ENCODE measurements around the gene ARHGAP25. TPM values are rescaled to one million over a fixed set of nuclear protein-coding genes. Genes with fewer than 3 reads are reported as not detected.

Gene ARHGAP25
- total and polyA plus RNA-seq, 2 of the 4 experiments (the other 2 are of a cell fraction): 0.29 to 0.36 TPM

DNA sequence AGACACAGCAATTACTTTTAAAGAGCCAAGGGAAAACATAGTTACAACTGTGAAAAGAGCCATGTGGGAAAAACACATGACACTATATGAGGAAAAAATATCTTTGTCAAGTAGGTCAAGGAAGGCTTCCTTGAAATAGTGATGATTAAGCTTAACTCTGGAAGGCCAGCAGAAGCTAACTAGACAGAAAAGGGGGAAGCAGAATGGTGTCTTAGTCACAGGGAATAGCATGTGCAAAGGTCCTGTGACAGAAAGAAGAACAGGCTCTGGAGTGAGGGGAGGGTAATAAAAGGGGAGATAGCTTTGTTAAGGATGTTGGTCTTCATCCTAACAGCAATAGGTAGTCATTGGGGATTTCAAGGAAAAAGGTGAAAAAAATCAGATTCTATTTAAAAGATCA is 64.0 kb downstream of the ARHGAP25 start:
- H2BK20ac ChIP-seq (ENCODE audit: low read depth, low read length): no peak overlapping the region
- no peaks in the 10 kb centered on the region for H3K4me1 ChIP-seq (ENCODE audit: control insufficient read depth, insufficient read depth, low read length)
- H2BK5ac ChIP-seq (ENCODE audit: low read depth, low read length, poor library complexity, severe bottlenecking): no peak overlapping the region
- no peaks in the 10 kb centered on the region for H3K9me1 ChIP-seq (ENCODE audit: insufficient read depth, low read length)
- no peak overlapping the region for H3K18ac ChIP-seq (ENCODE audit: low read depth, low read length)
- H3K36me3 ChIP-seq (ENCODE audit: control insufficient read depth, insufficient read depth, low read length): no peaks in the 10 kb centered on the region
- ChIA-PET POLR2A (ENCODE audit: unreplicated experiment) (no interaction called here), CTCF (interaction anchor here (0.8 to 0.9 kb wide), 3 partner anchors 20 to 311 kb away, joined by 3 to 5 read pairs (median 3); partner anchors contain the start of gene ARHGAP25)
- in situ Hi-C loops (cut with MboI; ENCODE audit: low sequenced_read_pairs) (no loop called here), dilution Hi-C loops (cut with HindIII; ENCODE audit: low sequenced_read_pairs, unreplicated experiment) (no loop called here), intact Hi-C loops (cut with micrococcal nuclease) (no loop called here)
- H3K14ac ChIP-seq (replicated peaks; ENCODE audit: low read depth, low read length): no peak overlapping the region
- DNase-seq (no peak), ATAC-seq (ENCODE audit: low read depth) (no peak)
- H4K5ac ChIP-seq (ENCODE audit: low read depth, low read length): no peak overlapping the region
- H3K79me1 ChIP-seq (ENCODE audit: low read depth in 1 of 2, low read length in 2 of 2): no peaks in the 10 kb centered on the region
- BruUV-seq (replicated peaks): no TSS peak
- no peaks in the 10 kb centered on the region for H3K9me3 ChIP-seq (ENCODE audit: control insufficient read depth, insufficient read depth, low read length)
- H2AFZ ChIP-seq (replicated peaks; ENCODE audit: low read length, poor library complexity): no peak overlapping the region
- no peak overlapping the region for H3K4me2 ChIP-seq (ENCODE audit: low read depth, low read length)
- H2BK15ac ChIP-seq (ENCODE audit: low read depth, low read length): no peak overlapping the region
- no peak overlapping the region for H3K27ac ChIP-seq (ENCODE audit: insufficient read depth, low read length)
- no peak overlapping the region for H2AK5ac ChIP-seq (ENCODE audit: low read depth, low read length)
- TF ChIP-seq CEBPB (IDR thresholded peaks at IDR 0.05; ENCODE audit: low read depth, low read length) (no peak), BHLHE40 (IDR thresholded peaks at IDR 0.05; ENCODE audit: low read depth, low read length) (no peak), CHD1 (IDR thresholded peaks at IDR 0.05; ENCODE audit: low read depth, low read length) (no peak), MAZ (IDR thresholded peaks at IDR 0.05; ENCODE audit: borderline replicate concordance, low read depth, low read length) (no peak), NFE2L2 (IDR thresholded peaks at IDR 0.05; ENCODE audit: low read depth, low read length) (no peak), MXI1 (IDR thresholded peaks at IDR 0.05; ENCODE audit: borderline replicate concordance, low read depth, low read length) (no peak), MAFK (IDR thresholded peaks at IDR 0.05; ENCODE audit: low read depth, low read length) (no peak), POLR2A (IDR thresholded peaks at IDR 0.05; ENCODE audit: low read depth, low read length) (no peak)
- TF ChIP-seq, protein P1, sequence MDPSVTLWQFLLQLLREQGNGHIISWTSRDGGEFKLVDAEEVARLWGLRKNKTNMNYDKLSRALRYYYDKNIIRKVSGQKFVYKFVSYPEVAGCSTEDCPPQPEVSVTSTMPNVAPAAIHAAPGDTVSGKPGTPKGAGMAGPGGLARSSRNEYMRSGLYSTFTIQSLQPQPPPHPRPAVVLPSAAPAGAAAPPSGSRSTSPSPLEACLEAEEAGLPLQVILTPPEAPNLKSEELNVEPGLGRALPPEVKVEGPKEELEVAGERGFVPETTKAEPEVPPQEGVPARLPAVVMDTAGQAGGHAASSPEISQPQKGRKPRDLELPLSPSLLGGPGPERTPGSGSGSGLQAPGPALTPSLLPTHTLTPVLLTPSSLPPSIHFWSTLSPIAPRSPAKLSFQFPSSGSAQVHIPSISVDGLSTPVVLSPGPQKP (IDR thresholded peaks at IDR 0.05; ENCODE audit: borderline replicate concordance, low read depth, low read length): no peak
- peaks cover 4% of the 10 kb centered on the region for H3K27me3 ChIP-seq (ENCODE audit: control insufficient read depth, insufficient read depth, low read length)
- H4K91ac ChIP-seq (ENCODE audit: insufficient read depth, low read depth, low read length): no peak overlapping the region
- H2AK9ac ChIP-seq (replicated peaks; ENCODE audit: low read depth, low read length, poor library complexity): no peak overlapping the region
- no peak overlapping the region for H3K4ac ChIP-seq (ENCODE audit: low read depth, low read length)
- H3K23ac ChIP-seq (ENCODE audit: low read depth, low read length): no peak overlapping the region
- no peak overlapping the region for H4K8ac ChIP-seq (ENCODE audit: low read depth in 2 of 2, low read length in 2 of 2)
- H3K9ac ChIP-seq (ENCODE audit: low read depth, low read length): no peak overlapping the region
- no peaks in the 10 kb centered on the region for H4K20me1 ChIP-seq (ENCODE audit: insufficient read depth, low read length)
- H3K56ac ChIP-seq (ENCODE audit: extremely low read depth, insufficient read depth, low read length): no peak overlapping the region
- no peak overlapping the region for H3K4me3 ChIP-seq (ENCODE audit: insufficient read depth, low read depth, low read length)
- H2BK120ac ChIP-seq (ENCODE audit: low read depth, low read length): no peak overlapping the region
